PC-9 (cell line): ENCODE results near the gene CFAP61. TPM values are rescaled to one million over a fixed set of nuclear protein-coding genes. Genes with fewer than 3 reads are reported as not detected.

ENCODE experiments used
- BruUV-seq: library from RNA; stranded (reverse); fragments of 400-500 nt; replicated peaks from 2 replicates; lab custom pipeline; 2021; lab: Mats Ljungman, UMichigan
- CTCF ChIA-PET: fragments of 300-600 bp; sonication (Branson Sonifier 250); formaldehyde crosslinking; loops from one replicate; lab custom pipeline; 2022; ENCODE audit warnings: antibody characterized with exemption; lab: Charles Lee
- POLR2A ChIA-PET: fragments of 300-600 bp; sonication (Branson Sonifier 250); formaldehyde crosslinking; loops from one replicate; lab custom pipeline; 2022; ENCODE audit warnings: antibody characterized with exemption; ENCODE audit not compliant: unreplicated experiment; lab: Charles Lee
- DNase-seq, 2 experiments: peaks; one replicate each; pipeline versions ENCODE4 v3.0.0 to v3.0.0-alpha.2; 2015 to 2022; ENCODE audit warnings: mixed read lengths in 1 of 2
- H2AFZ ChIP-seq: fragments of 200-600 bp; sonication (generic); 2 replicates; pipeline ENCODE4 v1.8.1; 2017; ENCODE audit warnings: antibody characterized with exemption
- H3F3A ChIP-seq: fragments of 200-600 bp; sonication (generic); 2 replicates; pipeline ENCODE4 v1.8.1; 2017; ENCODE audit warnings: antibody characterized with exemption, mild to moderate bottlenecking, low read depth; ENCODE audit not compliant: insufficient read depth
- H3K27ac ChIP-seq: fragments of 200-600 bp; sonication (generic); 2 replicates; pipeline ENCODE4 v1.6.1; 2016; ENCODE audit warnings: mixed run types
- H3K27me3 ChIP-seq: fragments of 200-600 bp; sonication (generic); 2 replicates; pipeline ENCODE4 v1.6.1; 2016; ENCODE audit warnings: low read depth, mixed run types; ENCODE audit not compliant: insufficient read depth
- H3K36me3 ChIP-seq: fragments of 200-600 bp; sonication (generic); 2 replicates; pipeline ENCODE4 v1.6.1; 2016; ENCODE audit warnings: low read depth, mixed run types
- H3K4me1 ChIP-seq: fragments of 200-600 bp; sonication (generic); replicated peaks from 2 replicates; pipeline ENCODE4 v1.6.1; 2016; ENCODE audit warnings: mixed run types; ENCODE audit not compliant: insufficient read depth
- H3K4me2 ChIP-seq: fragments of 200-600 bp; sonication (generic); 2 replicates; pipeline ENCODE4 v1.6.1; 2017; ENCODE audit warnings: mixed run types
- H3K4me3 ChIP-seq: fragments of 200-600 bp; sonication (generic); 2 replicates; pipeline ENCODE4 v1.6.1; 2016; ENCODE audit warnings: mixed run types
- H3K79me2 ChIP-seq: fragments of 200-600 bp; sonication (generic); 2 replicates; pipeline ENCODE4 v1.6.1; 2017; ENCODE audit warnings: low read depth, mixed run types
- H3K9me2 ChIP-seq: fragments of 200-600 bp; sonication (generic); 2 replicates; pipeline ENCODE4 v1.8.1; 2017; ENCODE audit warnings: mild to moderate bottlenecking; ENCODE audit not compliant: insufficient read depth
- H3K9me3 ChIP-seq: fragments of 200-600 bp; sonication (generic); 2 replicates; pipeline ENCODE4 v1.8.1; 2016; ENCODE audit warnings: low read depth; ENCODE audit not compliant: insufficient read depth
- H4K20me1 ChIP-seq: fragments of 200-600 bp; sonication (generic); 2 replicates; pipeline ENCODE4 v1.8.1; 2017; ENCODE audit not compliant: insufficient read depth
- EZH2 ChIP-seq: fragments of 200-600 bp; sonication (generic); IDR thresholded peaks from 2 replicates; pipeline ENCODE4 v1.8.0; 2017; ENCODE audit warnings: antibody characterized with exemption, low read depth
- intact Hi-C: fragments of 100-400 bp; cut with micrococcal nuclease; formaldehyde crosslinking; loops from one replicate; pipeline ENCODE4 v1.10.0; 2022; ENCODE audit not compliant: unreplicated experiment
- total RNA-seq: library from RNA; stranded (reverse); gene quantifications from 2 replicates; pipeline ENCODE4 v1.2.3, GENCODE V29; 2021
- TF ChIP-seq, protein P1 (sequence below): fragments of 200-600 bp; sonication (generic); conservative IDR thresholded peaks from 2 replicates; pipeline ENCODE4 v1.6.1; 2017; ENCODE audit warnings: mixed run types, antibody characterized with exemption, mild to moderate bottlenecking, moderate library complexity

The CFAP61 gene
- total RNA-seq, 1 experiment from 2014 or later: 2.6 TPM

DNA sequence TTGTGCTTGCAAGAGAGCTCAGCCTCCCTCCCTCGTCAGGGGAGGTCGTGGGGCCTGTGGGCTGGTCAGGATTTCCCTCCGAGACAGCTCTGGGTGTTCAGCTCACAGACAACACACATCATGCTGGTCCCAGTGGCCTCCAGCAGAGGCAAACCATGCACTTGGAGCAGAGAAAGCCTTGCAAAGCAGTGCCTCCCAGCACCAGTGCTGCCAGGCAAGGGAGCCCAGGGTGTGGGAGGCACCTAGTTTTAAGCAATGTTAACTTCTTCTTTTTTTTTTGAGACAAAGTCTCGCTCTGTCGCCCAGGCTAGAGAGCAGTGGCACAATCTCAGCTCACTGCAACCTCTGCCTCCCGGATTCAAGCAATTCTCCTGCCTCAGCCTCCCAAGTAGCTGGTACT, 281.5 kb downstream of the CFAP61 start:
- H3K27ac ChIP-seq: no peak overlapping the region
- H2AFZ ChIP-seq: no peak overlapping the region
- H3K27me3 ChIP-seq: peaks cover 67% of the 10 kb centered on the region
- H3K4me2 ChIP-seq: no peak overlapping the region
- no peak for DNase-seq
- CTCF ChIA-PET: no interaction called here
- BruUV-seq: no TSS peak
- H3K9me3 ChIP-seq: no peaks in the 10 kb centered on the region
- no peaks in the 10 kb centered on the region for H3K9me2 ChIP-seq
- no peaks in the 10 kb centered on the region for H3K4me1 ChIP-seq
- intact Hi-C loops: no loop called here
- POLR2A ChIA-PET: no interaction called here
- H3K4me3 ChIP-seq: no peak overlapping the region
- no peaks in the 10 kb centered on the region for H4K20me1 ChIP-seq
- no peaks in the 10 kb centered on the region for H3K79me2 ChIP-seq
- H3K36me3 ChIP-seq: no peaks in the 10 kb centered on the region
- no peaks in the 10 kb centered on the region for H3F3A ChIP-seq
- TF ChIP-seq EZH2: no peak

DNA sequence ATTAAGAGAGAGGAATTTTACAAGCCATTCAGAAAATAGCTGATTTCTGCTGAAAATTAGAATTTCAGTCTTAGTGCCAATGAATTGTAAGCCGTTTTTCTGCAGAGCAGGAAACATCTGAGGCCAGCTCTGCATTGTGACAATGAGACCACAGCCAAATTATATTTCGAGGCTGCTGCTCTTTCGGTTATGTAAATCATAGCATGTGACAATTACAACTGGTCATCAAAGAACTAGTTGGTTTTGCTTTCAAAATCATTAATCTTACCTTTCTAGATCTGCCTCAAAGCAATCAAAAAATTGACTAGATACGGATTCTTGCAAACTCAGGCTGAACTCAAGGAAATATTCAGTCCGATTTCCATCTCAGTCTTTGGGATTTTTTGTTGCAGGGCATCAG, 282.2 kb downstream of the CFAP61 start:
- Histone ChIP-seq H3F3A (no peaks in the 10 kb centered on the region), H4K20me1 (no peaks in the 10 kb centered on the region), H3K27ac (no peak overlapping the region), H2AFZ (no peak overlapping the region), H3K4me1 (no peaks in the 10 kb centered on the region), H3K9me3 (no peaks in the 10 kb centered on the region), H3K79me2 (no peaks in the 10 kb centered on the region), H3K36me3 (no peaks in the 10 kb centered on the region), H3K9me2 (no peaks in the 10 kb centered on the region), H3K4me2 (no peak overlapping the region), H3K4me3 (no peak overlapping the region), H3K27me3 (peaks cover 70% of the 10 kb centered on the region)
- TF ChIP-seq, protein P1, sequence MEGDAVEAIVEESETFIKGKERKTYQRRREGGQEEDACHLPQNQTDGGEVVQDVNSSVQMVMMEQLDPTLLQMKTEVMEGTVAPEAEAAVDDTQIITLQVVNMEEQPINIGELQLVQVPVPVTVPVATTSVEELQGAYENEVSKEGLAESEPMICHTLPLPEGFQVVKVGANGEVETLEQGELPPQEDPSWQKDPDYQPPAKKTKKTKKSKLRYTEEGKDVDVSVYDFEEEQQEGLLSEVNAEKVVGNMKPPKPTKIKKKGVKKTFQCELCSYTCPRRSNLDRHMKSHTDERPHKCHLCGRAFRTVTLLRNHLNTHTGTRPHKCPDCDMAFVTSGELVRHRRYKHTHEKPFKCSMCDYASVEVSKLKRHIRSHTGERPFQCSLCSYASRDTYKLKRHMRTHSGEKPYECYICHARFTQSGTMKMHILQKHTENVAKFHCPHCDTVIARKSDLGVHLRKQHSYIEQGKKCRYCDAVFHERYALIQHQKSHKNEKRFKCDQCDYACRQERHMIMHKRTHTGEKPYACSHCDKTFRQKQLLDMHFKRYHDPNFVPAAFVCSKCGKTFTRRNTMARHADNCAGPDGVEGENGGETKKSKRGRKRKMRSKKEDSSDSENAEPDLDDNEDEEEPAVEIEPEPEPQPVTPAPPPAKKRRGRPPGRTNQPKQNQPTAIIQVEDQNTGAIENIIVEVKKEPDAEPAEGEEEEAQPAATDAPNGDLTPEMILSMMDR: no peak
- TF ChIP-seq EZH2: no peak
- intact Hi-C loops: no loop called here
- ChIA-PET POLR2A (no interaction called here), CTCF (no interaction called here)
- DNase-seq: no peak
- no TSS peak for BruUV-seq

DNA sequence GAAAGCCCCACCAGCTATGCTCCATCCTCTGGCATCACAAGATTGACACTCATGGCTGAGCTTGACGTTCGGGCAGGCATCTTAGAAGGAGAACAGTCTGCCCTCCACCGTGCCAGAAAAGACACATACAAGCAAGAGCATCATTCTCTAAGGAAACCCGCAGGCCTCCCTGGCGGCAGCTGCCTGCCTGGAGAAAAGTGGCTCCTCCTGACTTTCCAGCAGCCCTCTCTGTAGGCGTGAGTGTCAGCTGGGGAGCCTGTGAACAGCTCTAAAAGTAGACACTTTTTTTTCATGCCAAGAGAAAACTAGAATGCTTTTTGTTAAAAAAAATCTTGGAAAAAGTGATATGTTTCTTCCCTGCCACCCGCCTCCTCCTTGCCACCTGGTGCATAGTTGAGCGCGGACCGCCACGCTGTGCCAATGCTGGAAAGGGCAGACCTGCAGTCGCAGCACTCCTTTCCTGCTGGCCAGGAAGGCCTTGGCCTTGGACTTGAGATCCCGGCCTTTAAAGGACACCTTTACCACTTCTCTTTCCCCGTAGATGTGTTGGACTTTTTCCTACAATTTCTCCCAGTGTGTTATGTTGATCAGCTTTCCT, 285.9 kb downstream of the CFAP61 start:
- H3K27me3 ChIP-seq: peaks cover 81% of the 10 kb centered on the region
- H3K4me2 ChIP-seq: no peak overlapping the region
- H3F3A ChIP-seq: no peaks in the 10 kb centered on the region
- TF ChIP-seq EZH2: no peak
- TF ChIP-seq, protein P1: no peak
- no TSS peak for BruUV-seq
- H3K4me1 ChIP-seq: no peaks in the 10 kb centered on the region
- intact Hi-C loops: no loop called here
- H4K20me1 ChIP-seq: no peaks in the 10 kb centered on the region
- H2AFZ ChIP-seq: no peak overlapping the region
- H3K4me3 ChIP-seq: no peak overlapping the region
- no peaks in the 10 kb centered on the region for H3K79me2 ChIP-seq
- no peaks in the 10 kb centered on the region for H3K9me3 ChIP-seq
- ChIA-PET CTCF (no interaction called here), POLR2A (no interaction called here)
- no peak overlapping the region for H3K27ac ChIP-seq
- H3K36me3 ChIP-seq: no peaks in the 10 kb centered on the region
- no peaks in the 10 kb centered on the region for H3K9me2 ChIP-seq
- DNase-seq: no peak

DNA sequence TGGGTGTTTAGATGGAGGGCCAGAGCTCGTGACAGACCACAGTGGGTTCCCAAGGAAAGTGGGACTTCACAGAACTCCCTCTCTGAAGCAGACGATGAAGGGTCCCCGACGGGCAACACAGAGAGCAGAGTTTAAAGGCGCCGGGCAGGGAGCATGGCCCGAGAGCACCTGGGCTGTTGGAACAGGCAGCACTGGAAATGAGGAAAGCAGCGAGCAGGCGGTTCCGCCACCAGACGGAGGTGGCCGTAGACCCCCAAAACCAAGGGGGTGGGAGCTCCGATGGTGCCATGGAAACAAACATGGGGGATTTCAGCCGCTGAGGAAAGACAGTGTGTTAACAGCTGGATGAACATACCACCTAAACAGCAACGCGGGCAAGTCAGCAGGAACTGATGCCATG, 288.1 kb downstream of the CFAP61 start:
- Histone ChIP-seq H3K4me2 (no peak overlapping the region), H3F3A (no peaks in the 10 kb centered on the region), H3K79me2 (no peaks in the 10 kb centered on the region), H3K9me3 (no peaks in the 10 kb centered on the region), H3K4me3 (no peak overlapping the region), H3K4me1 (no peaks in the 10 kb centered on the region), H4K20me1 (no peaks in the 10 kb centered on the region), H3K27ac (no peak overlapping the region), H3K9me2 (no peaks in the 10 kb centered on the region), H2AFZ (no peak overlapping the region), H3K36me3 (no peaks in the 10 kb centered on the region), H3K27me3 (peaks cover 64% of the 10 kb centered on the region)
- ChIA-PET CTCF (no interaction called here), POLR2A (no interaction called here)
- intact Hi-C loops: no loop called here
- TF ChIP-seq, protein P1: no peak
- TF ChIP-seq EZH2: no peak
- no peak for DNase-seq
- no TSS peak for BruUV-seq
